ENCODE results near the gene VARS2.

Gene VARS2

GRCh38 chr6:30896541-30896940, 17.5 kb upstream of the VARS2 start:
- Histone ChIP-seq H3K27ac (ENCODE audit: low read length) (no peak overlapping the region), H3K36me3 (replicated peaks; ENCODE audit: insufficient read depth, low read length) (no peaks in the 10 kb centered on the region), H3K79me2 (ENCODE audit: low read length) (no peaks in the 10 kb centered on the region), H3K4me1 (ENCODE audit: low read length) (no peaks in the 10 kb centered on the region), H3K9me2 (replicated peaks; ENCODE audit: insufficient read depth, low read length) (no peaks in the 10 kb centered on the region), H3K9me3 (replicated peaks; ENCODE audit: insufficient read depth, low read length) (no peaks in the 10 kb centered on the region), H3F3A (ENCODE audit: insufficient read depth, low read length) (no peaks in the 10 kb centered on the region), H3K27me3 (replicated peaks; ENCODE audit: insufficient read depth, low read length) (peaks cover 84% of the 10 kb centered on the region), H3K4me3 (ENCODE audit: low read length) (no peak overlapping the region), H4K20me1 (ENCODE audit: insufficient read depth, low read length) (no peaks in the 10 kb centered on the region), H3K4me2 (ENCODE audit: low read depth, low read length) (no peak overlapping the region), H3K9ac (ENCODE audit: low read length) (no peak overlapping the region), H2AFZ (ENCODE audit: low read length) (no peak overlapping the region)
- DNase-seq, result no peak
- TF ChIP-seq EZH2 (optimal IDR thresholded peaks at IDR 0.05; ENCODE audit: low read depth, low read length), result no peak
- no peak for TF ChIP-seq EZH2phosphoT487 (IDR thresholded peaks at IDR 0.05; ENCODE audit: low read length)
- TF ChIP-seq CTCF (IDR thresholded peaks at IDR 0.05; ENCODE audit: low read length), result no peak

- Histone ChIP-seq H3K4me3 (ENCODE audit: low read length) (no peak overlapping the region), H3K9ac (ENCODE audit: low read length) (no peak overlapping the region), H3K79me2 (ENCODE audit: low read length) (no peaks in the 10 kb centered on the region), H2AFZ (ENCODE audit: low read length) (no peak overlapping the region), H3K27ac (ENCODE audit: low read length) (no peak overlapping the region), H4K20me1 (ENCODE audit: insufficient read depth, low read length) (no peaks in the 10 kb centered on the region), H3F3A (ENCODE audit: insufficient read depth, low read length) (no peaks in the 10 kb centered on the region), H3K27me3 (replicated peaks; ENCODE audit: insufficient read depth, low read length) (peaks cover 73% of the 10 kb centered on the region), H3K4me1 (ENCODE audit: low read length) (no peaks in the 10 kb centered on the region), H3K9me3 (replicated peaks; ENCODE audit: insufficient read depth, low read length) (no peaks in the 10 kb centered on the region), H3K4me2 (ENCODE audit: low read depth, low read length) (no peak overlapping the region), H3K9me2 (replicated peaks; ENCODE audit: insufficient read depth, low read length) (no peaks in the 10 kb centered on the region), H3K36me3 (replicated peaks; ENCODE audit: insufficient read depth, low read length) (no peaks in the 10 kb centered on the region)
- TF ChIP-seq EZH2 (optimal IDR thresholded peaks at IDR 0.05; ENCODE audit: low read depth, low read length) (no peak), EZH2phosphoT487 (IDR thresholded peaks at IDR 0.05; ENCODE audit: low read length) (no peak), CTCF (IDR thresholded peaks at IDR 0.05; ENCODE audit: low read length) (no peak)
- DNase-seq, result no peak
These were observed 16.2 kb upstream of the VARS2 start for GRCh38 chr6:30897882-30898281.

- Histone ChIP-seq H3F3A (ENCODE audit: insufficient read depth, low read length) (no peaks in the 10 kb centered on the region), H3K4me2 (ENCODE audit: low read depth, low read length) (no peak overlapping the region), H2AFZ (ENCODE audit: low read length) (no peak overlapping the region), H3K27ac (ENCODE audit: low read length) (no peak overlapping the region), H3K36me3 (replicated peaks; ENCODE audit: insufficient read depth, low read length) (no peaks in the 10 kb centered on the region), H3K9me2 (replicated peaks; ENCODE audit: insufficient read depth, low read length) (no peaks in the 10 kb centered on the region), H3K4me3 (ENCODE audit: low read length) (no peak overlapping the region), H4K20me1 (ENCODE audit: insufficient read depth, low read length) (no peaks in the 10 kb centered on the region), H3K4me1 (ENCODE audit: low read length) (no peaks in the 10 kb centered on the region), H3K9me3 (replicated peaks; ENCODE audit: insufficient read depth, low read length) (no peaks in the 10 kb centered on the region), H3K9ac (ENCODE audit: low read length) (no peak overlapping the region), H3K79me2 (ENCODE audit: low read length) (no peaks in the 10 kb centered on the region), H3K27me3 (replicated peaks; ENCODE audit: insufficient read depth, low read length) (peaks cover 65% of the 10 kb centered on the region)
- DNase-seq, result no peak
- TF ChIP-seq CTCF (IDR thresholded peaks at IDR 0.05; ENCODE audit: low read length) (no peak), EZH2 (optimal IDR thresholded peaks at IDR 0.05; ENCODE audit: low read depth, low read length) (no peak), EZH2phosphoT487 (IDR thresholded peaks at IDR 0.05; ENCODE audit: low read length) (no peak)
These were observed 15.2 kb upstream of the VARS2 start for GRCh38 chr6:30898750-30899360.

Measured in MM.1S (cell line).